GM12878 (cell line): ENCODE results near the gene BEGAIN. TPM values are rescaled to one million over a fixed set of nuclear protein-coding genes. Genes with fewer than 3 reads are reported as not detected.

Experiments
- ATAC-seq: fragments of 200-7000 bp; cut with Tn5 transposase; 3 replicates; pipeline ENCODE4 v1.9.1; 2020; ENCODE audit warnings: mild to moderate bottlenecking, moderate library complexity
- BruUV-seq: library from RNA; stranded (reverse); fragments of 400-500 nt; replicated peaks from 2 replicates; lab custom pipeline; 2021; lab: Mats Ljungman, UMichigan
- CTCF ChIA-PET: fragments of 300-600 bp; sonication (Branson Sonifier 250); formaldehyde crosslinking; extraction: SDS; loops from one replicate; lab custom pipeline; 2021; ENCODE audit warnings: inconsistent platforms; lab: Yijun Ruan, JAX
- POLR2A ChIA-PET: fragments of 350-600 bp; formaldehyde crosslinking; extraction: SDS; loops from one replicate; lab custom pipeline; 2021; ENCODE audit warnings: inconsistent platforms; lab: Charles Lee
- RAD21 ChIA-PET: fragments of 300-600 bp; sonication (Branson Sonifier 250); formaldehyde crosslinking; loops from one replicate; lab custom pipeline; 2023; ENCODE audit warnings: antibody characterized with exemption; ENCODE audit not compliant: unreplicated experiment; lab: Charles Lee
- SMC1A ChIA-PET: fragments of 300-600 bp; sonication (Branson Sonifier 250); formaldehyde crosslinking; loops from one replicate; lab custom pipeline; 2023; ENCODE audit not compliant: unreplicated experiment, uncharacterized antibody; lab: Charles Lee
- DNase-seq: peaks from one replicate; pipeline ENCODE4 v3.0.0-alpha.2; 2011; ENCODE audit warnings: low read depth, low spot score
- FAIRE-seq: peaks from 3 replicates; lab custom pipeline; 2011; peaks lifted over from hg19 to GRCh38; lab: Jason Lieb, UNC
- H2AFZ ChIP-seq: 2 replicates; pipeline ENCODE4 v1.6.0; 2011; ENCODE audit warnings: low read depth, low read length, control low read depth; ENCODE audit not compliant: control insufficient read depth
- H3K27ac ChIP-seq: 2 replicates; pipeline ENCODE4 v1.5.1; 2011; ENCODE audit warnings: control low read depth; ENCODE audit not compliant: control insufficient read depth, insufficient read depth
- H3K27me3 ChIP-seq, 2 experiments: replicated peaks in 1 of 2; 2 replicates each; pipeline versions ENCODE4 v1.6.0 to v1.6.1; 2011; ENCODE audit warnings: low read length in 1 of 2; ENCODE audit not compliant: control insufficient read depth in 2 of 2, insufficient read depth in 2 of 2
- H3K36me3 ChIP-seq, 2 experiments: 2 replicates each; pipeline ENCODE4 v1.5.1; 2011; ENCODE audit warnings: low read length in 1 of 2; ENCODE audit not compliant: control insufficient read depth in 2 of 2, insufficient read depth in 2 of 2
- H3K4me1 ChIP-seq: 2 replicates; pipeline ENCODE4 v1.6.1; 2011; ENCODE audit warnings: mild to moderate bottlenecking, low read length, moderate library complexity, mixed read lengths; ENCODE audit not compliant: control insufficient read depth, insufficient read depth
- H3K4me2 ChIP-seq: 2 replicates; pipeline ENCODE4 v1.6.0; 2011; ENCODE audit warnings: control low read depth; ENCODE audit not compliant: control insufficient read depth, insufficient read depth
- H3K4me3 ChIP-seq: fragments of 200-600 bp; sonication (generic); 2 replicates; pipeline ENCODE4 v1.5.1; 2016
- H3K79me2 ChIP-seq: 2 replicates; pipeline ENCODE4 v1.6.0; 2011; ENCODE audit warnings: low read length; ENCODE audit not compliant: control insufficient read depth, insufficient read depth
- H3K9ac ChIP-seq: 2 replicates; pipeline ENCODE4 v1.8.0; 2011; ENCODE audit warnings: low read length, control low read depth, mixed read lengths; ENCODE audit not compliant: control insufficient read depth, insufficient read depth
- H3K9me3 ChIP-seq: replicated peaks from 3 replicates; pipeline ENCODE4 v1.5.1; 2011; ENCODE audit warnings: mild to moderate bottlenecking, low read length; ENCODE audit not compliant: control insufficient read depth, insufficient read depth
- H4K20me1 ChIP-seq: 2 replicates; pipeline ENCODE4 v1.6.0; 2011; ENCODE audit not compliant: control insufficient read depth, insufficient read depth
- MEF2A ChIP-seq: IDR thresholded peaks from 2 replicates; pipeline ENCODE4 v1.6.1; 2011; ENCODE audit warnings: low read depth, mild to moderate bottlenecking, low read length, moderate library complexity; ENCODE audit not compliant: insufficient read depth
- NRF1 ChIP-seq: conservative IDR thresholded peaks from 2 replicates; pipeline ENCODE4 v1.6.1; 2011; ENCODE audit warnings: mild to moderate bottlenecking, low read depth, low read length, improper control_type of control experiment
- PAX5 ChIP-seq: IDR thresholded peaks from 2 replicates; pipeline ENCODE4 v1.6.1; 2011; ENCODE audit warnings: low read depth, low read length, borderline replicate concordance
- RFX5 ChIP-seq: IDR thresholded peaks from 2 replicates; pipeline ENCODE4 v1.6.1; 2011; ENCODE audit warnings: low read depth, low read length, improper control_type of control experiment
- SUPT20H ChIP-seq: IDR thresholded peaks from 2 replicates; pipeline ENCODE4 v1.6.1; 2011; ENCODE audit warnings: low read depth, mild to moderate bottlenecking, low read length, moderate library complexity, borderline replicate concordance; ENCODE audit not compliant: control insufficient read depth
- ZSCAN29 ChIP-seq: fragments of 450-650 bp; IDR thresholded peaks from 2 replicates; pipeline ENCODE4 v1.6.1; 2017; ENCODE audit warnings: mild to moderate bottlenecking, moderate library complexity
- WGBS: methylation state at CpG from one replicate; pipeline ENCODE4 v1.1.6; 2016; ENCODE audit warnings: low lambda C conversion rate; ENCODE audit not compliant: insufficient replicate concordance, insufficient coverage; ENCODE audit errors: missing lambda C conversion rate; 5-methylcytosine and 5-hydroxymethylcytosine counted together
- in situ Hi-C: fragments of 300-500 bp; cut with MboI; formaldehyde crosslinking; loops from 9 replicates; pipeline ENCODE4 v1.14.3; 2018; ENCODE audit warnings: mixed read lengths
- intact Hi-C: fragments of 100-400 bp; cut with micrococcal nuclease; formaldehyde crosslinking; loops from one replicate; pipeline ENCODE4 v1.14.2; 2022; ENCODE audit not compliant: unreplicated experiment
- polyA plus RNA-seq, 11 experiments: library from polyadenylated mRNA; depleted of rRNA in 4 of 11; unstranded in 6 of 11; stranded (reverse) in 5 of 11; fragments of >200 nt; fragmentation: Nextera tagmentation in 4 of 11; fragmentation: Illumina TruSeq in 1 of 11; extraction: Ambion mirVana in 4 of 11; extraction: Trizol in 1 of 11; gene quantifications; 1 replicate in 1 of 11; 2 replicates in 10 of 11; pipeline versions ENCODE4 v1.2.1 to v1.2.3, GENCODE V29; 2011 to 2016; ENCODE audit warnings: inconsistent platforms in 2 of 11, missing spikeins in 2 of 11, low read depth in 1 of 11
- total RNA-seq, 4 experiments: library from RNA; depleted of rRNA in 3 of 4; stranded (reverse); fragments of >200 nt in 3 of 4; fragmentation: Illumina TruSeq in 1 of 4; extraction: Trizol in 1 of 4; gene quantifications; 2 replicates each; pipeline versions ENCODE4 v1.2.1 to v1.2.3, GENCODE V29; 2013 to 2021
- TF ChIP-seq, protein P1 (sequence below): IDR thresholded peaks from 2 replicates; pipeline ENCODE4 v1.6.1; 2011; ENCODE audit warnings: mild to moderate bottlenecking, low read depth, low read length, moderate library complexity; ENCODE audit not compliant: insufficient replicate concordance
- TF ChIP-seq, protein P2 (sequence below): fragments of 450-650 bp; IDR thresholded peaks from 2 replicates; pipeline ENCODE4 v1.6.1; 2016; ENCODE audit warnings: mild to moderate bottlenecking, moderate library complexity, borderline replicate concordance
- TF ChIP-seq, protein P3 (sequence below): fragments of 450-650 bp; IDR thresholded peaks from 2 replicates; pipeline ENCODE4 v1.6.1; 2014; ENCODE audit warnings: mild to moderate bottlenecking
- TF ChIP-seq, protein P4 (sequence below): IDR thresholded peaks from 2 replicates; pipeline ENCODE4 v1.6.1; 2012; ENCODE audit warnings: low read depth, low read length, improper control_type of control experiment

The BEGAIN gene
- total and polyA plus RNA-seq, 10 of the 15 experiments (the other 5 are each of a cell fraction or from before 2014, with no cell fraction given) = 0.01 to 0.31 (median 0.06) TPM; not detected in 5

DNA sequence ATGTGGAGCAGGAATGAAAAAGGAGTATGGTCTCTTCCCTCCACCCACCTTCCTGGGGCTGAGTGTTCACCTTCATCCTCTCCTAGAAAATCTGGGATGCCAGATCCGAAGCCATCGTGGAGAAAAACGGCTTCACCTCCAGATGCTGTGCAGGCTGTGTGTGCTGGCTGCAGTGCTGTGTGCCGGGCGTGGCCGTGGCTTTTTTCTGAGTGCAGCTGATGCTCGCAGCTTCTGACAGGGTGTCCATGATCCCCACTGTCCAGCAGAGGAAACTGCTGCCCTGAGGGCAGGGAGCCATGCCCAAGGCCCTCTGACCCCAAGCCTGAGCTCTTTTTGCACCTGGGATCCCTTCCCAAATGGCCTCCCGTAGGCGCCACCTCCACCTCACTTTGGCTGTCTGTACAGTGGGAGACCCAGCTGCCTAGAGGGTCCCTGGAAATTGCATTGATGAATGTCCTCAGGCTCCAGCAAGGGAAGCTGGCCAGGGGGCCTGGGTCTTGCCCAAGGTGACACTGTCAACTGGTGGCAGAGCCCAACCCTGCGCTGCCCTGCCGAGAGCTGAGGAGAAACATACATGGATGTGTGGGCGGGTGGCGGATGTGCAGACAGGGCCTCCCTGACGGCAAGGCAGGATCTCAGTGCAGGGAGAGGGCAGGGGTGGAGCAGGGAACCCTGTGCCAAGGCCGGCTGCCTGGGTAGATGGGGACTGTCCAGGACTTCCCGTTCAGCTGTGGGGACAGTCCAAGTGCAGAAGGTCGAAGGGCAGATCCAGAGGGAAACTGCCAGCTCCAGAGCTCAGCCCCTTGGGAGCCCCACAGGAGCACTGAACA lies 53.3 kb downstream of the BEGAIN start (continued):
- TF ChIP-seq, protein P1, sequence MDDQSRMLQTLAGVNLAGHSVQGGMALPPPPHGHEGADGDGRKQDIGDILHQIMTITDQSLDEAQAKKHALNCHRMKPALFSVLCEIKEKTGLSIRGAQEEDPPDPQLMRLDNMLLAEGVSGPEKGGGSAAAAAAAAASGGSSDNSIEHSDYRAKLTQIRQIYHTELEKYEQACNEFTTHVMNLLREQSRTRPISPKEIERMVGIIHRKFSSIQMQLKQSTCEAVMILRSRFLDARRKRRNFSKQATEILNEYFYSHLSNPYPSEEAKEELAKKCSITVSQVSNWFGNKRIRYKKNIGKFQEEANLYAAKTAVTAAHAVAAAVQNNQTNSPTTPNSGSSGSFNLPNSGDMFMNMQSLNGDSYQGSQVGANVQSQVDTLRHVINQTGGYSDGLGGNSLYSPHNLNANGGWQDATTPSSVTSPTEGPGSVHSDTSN = no peak
- TF ChIP-seq RFX5 = no peak

DNA sequence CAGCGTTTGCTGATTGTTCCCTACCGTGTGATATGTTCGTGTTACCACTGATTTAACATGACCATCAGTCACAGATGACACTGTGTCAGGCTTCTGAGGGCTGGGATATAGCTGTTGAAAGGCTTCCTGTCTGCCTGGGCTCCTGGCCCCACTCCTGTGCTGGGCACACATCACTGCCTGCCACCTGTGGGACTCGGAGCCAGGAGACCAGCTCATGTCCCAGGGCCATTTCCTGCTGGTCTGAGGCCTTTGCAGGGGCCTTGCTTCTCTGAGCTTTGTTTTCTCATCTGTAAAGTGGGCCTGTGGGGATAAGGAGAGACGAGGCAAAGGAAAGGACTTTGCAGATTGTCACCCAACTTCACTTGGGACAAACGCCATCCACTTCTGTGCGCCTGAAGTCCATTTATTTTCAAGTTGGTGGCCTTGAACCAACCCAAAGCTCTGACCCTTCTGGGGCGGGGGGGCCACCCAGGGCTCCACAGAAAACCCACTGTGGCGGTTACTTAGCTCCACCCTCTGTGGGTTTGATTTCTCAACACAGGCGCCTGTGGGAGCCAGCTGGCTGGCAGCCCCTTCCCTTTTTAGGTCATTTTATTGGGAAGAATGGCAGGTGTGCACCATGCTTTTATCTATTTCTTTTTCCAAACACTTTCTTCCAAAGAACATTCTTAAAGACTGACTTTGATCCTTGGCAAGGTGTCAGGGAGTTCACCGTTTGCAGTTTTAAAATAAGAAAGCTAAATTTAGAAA lies 54.1 kb downstream of the BEGAIN start:
- no peak for FAIRE-seq
- H3K36me3 ChIP-seq = no peaks in the 10 kb centered on the region
- SMC1A ChIA-PET = no interaction called here
- TF ChIP-seq MEF2A = no peak
- TF ChIP-seq PAX5 = no peak
- TF ChIP-seq, protein P2, sequence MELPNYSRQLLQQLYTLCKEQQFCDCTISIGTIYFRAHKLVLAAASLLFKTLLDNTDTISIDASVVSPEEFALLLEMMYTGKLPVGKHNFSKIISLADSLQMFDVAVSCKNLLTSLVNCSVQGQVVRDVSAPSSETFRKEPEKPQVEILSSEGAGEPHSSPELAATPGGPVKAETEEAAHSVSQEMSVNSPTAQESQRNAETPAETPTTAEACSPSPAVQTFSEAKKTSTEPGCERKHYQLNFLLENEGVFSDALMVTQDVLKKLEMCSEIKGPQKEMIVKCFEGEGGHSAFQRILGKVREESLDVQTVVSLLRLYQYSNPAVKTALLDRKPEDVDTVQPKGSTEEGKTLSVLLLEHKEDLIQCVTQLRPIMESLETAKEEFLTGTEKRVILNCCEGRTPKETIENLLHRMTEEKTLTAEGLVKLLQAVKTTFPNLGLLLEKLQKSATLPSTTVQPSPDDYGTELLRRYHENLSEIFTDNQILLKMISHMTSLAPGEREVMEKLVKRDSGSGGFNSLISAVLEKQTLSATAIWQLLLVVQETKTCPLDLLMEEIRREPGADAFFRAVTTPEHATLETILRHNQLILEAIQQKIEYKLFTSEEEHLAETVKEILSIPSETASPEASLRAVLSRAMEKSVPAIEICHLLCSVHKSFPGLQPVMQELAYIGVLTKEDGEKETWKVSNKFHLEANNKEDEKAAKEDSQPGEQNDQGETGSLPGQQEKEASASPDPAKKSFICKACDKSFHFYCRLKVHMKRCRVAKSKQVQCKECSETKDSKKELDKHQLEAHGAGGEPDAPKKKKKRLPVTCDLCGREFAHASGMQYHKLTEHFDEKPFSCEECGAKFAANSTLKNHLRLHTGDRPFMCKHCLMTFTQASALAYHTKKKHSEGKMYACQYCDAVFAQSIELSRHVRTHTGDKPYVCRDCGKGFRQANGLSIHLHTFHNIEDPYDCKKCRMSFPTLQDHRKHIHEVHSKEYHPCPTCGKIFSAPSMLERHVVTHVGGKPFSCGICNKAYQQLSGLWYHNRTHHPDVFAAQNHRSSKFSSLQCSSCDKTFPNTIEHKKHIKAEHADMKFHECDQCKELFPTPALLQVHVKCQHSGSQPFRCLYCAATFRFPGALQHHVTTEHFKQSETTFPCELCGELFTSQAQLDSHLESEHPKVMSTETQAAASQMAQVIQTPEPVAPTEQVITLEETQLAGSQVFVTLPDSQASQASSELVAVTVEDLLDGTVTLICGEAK = no peak
- TF ChIP-seq SUPT20H = no peak
- TF ChIP-seq, protein P3, sequence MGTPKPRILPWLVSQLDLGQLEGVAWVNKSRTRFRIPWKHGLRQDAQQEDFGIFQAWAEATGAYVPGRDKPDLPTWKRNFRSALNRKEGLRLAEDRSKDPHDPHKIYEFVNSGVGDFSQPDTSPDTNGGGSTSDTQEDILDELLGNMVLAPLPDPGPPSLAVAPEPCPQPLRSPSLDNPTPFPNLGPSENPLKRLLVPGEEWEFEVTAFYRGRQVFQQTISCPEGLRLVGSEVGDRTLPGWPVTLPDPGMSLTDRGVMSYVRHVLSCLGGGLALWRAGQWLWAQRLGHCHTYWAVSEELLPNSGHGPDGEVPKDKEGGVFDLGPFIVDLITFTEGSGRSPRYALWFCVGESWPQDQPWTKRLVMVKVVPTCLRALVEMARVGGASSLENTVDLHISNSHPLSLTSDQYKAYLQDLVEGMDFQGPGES = no peak
- TF ChIP-seq, protein P4, sequence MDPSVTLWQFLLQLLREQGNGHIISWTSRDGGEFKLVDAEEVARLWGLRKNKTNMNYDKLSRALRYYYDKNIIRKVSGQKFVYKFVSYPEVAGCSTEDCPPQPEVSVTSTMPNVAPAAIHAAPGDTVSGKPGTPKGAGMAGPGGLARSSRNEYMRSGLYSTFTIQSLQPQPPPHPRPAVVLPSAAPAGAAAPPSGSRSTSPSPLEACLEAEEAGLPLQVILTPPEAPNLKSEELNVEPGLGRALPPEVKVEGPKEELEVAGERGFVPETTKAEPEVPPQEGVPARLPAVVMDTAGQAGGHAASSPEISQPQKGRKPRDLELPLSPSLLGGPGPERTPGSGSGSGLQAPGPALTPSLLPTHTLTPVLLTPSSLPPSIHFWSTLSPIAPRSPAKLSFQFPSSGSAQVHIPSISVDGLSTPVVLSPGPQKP = no peak
- TF ChIP-seq NRF1 = no peak
- TF ChIP-seq ZSCAN29 = no peak

More for the DNA sequence above, 54.1 kb downstream of the BEGAIN start:
- H4K20me1 ChIP-seq = no peaks in the 10 kb centered on the region
- H3K4me2 ChIP-seq = no peak overlapping the region
- ATAC-seq (no peak), DNase-seq (no peak)
- no peak overlapping the region for H2AFZ ChIP-seq
- POLR2A ChIA-PET = no interaction called here
- in situ Hi-C loops (no loop called here), intact Hi-C loops (no loop called here)
- H3K4me1 ChIP-seq = no peaks in the 10 kb centered on the region
- H3K9me3 ChIP-seq = no peaks in the 10 kb centered on the region
- CTCF ChIA-PET = interaction anchor here (1.0 to 2.2 kb wide), 3 partner anchors 93 to 148 kb away, joined by 3 to 10 read pairs (median 3); no protein-coding TSS in a partner anchor
- no peaks in the 10 kb centered on the region for H3K27me3 ChIP-seq
- WGBS = 42% methylated on average over 11 of the region's 11 CpGs
- no peak overlapping the region for H3K27ac ChIP-seq
- no peaks in the 10 kb centered on the region for H3K79me2 ChIP-seq
- no TSS peak for BruUV-seq
- no peak overlapping the region for H3K4me3 ChIP-seq
- RAD21 ChIA-PET = no interaction called here
- no peak overlapping the region for H3K9ac ChIP-seq
